Measurements from ENCODE around the gene NSUN3. TPM values are rescaled to one million over a fixed set of nuclear protein-coding genes. Genes with fewer than 3 reads are reported as not detected.

The NSUN3 gene
- polyA plus RNA-seq, 1 of the 3 experiments (the other 2 are of a cell fraction), result 2.9 TPM

DNA sequence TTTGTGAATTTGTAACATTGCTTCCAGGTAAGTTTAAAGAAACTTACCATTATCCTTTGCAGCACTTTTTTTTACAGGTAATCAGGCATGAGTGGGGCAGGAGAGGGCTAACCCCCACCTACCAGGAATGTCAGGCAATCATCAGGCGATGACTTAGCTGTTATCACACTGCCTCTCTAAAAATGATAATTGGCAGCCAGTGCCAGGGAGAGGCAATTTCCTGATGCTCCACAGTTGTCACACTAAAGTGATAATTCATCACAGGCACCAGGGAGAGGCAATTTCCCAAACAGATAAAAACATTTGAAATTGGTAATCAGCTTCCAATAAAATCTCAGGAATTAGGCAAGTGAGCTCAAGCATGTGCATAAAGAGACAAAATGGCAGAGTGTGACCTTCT is 26.3 kb downstream of the NSUN3 start:
- Histone ChIP-seq H2AFZ (ENCODE audit: low read depth) (no peak overlapping the region), H3K27ac (ENCODE audit: low read depth in 2 of 2, low read length in 1 of 2) (no peak overlapping the region), H3K36me3 (replicated peaks in 1 of 2; ENCODE audit: control insufficient read depth in 1 of 2, insufficient read depth in 2 of 2, low read length in 1 of 2) (peaks cover 25 to 31% of the 10 kb centered on the region in 2 experiments), H3K9me2 (no peaks in the 10 kb centered on the region), H3F3A (replicated peaks; ENCODE audit: insufficient read depth) (no peaks in the 10 kb centered on the region), H3K79me2 (ENCODE audit: insufficient read depth) (no peaks in the 10 kb centered on the region), H3K4me2 (no peak overlapping the region), H3K4me3 (ENCODE audit: low read depth in 2 of 2, low read length in 1 of 2) (no peak overlapping the region), H4K20me1 (ENCODE audit: insufficient read depth) (no peaks in the 10 kb centered on the region), H3K27me3 (ENCODE audit: insufficient read depth) (no peaks in the 10 kb centered on the region), H3K9ac (no peak overlapping the region), H3K9me3 (no peaks in the 10 kb centered on the region), H3K4me1 (ENCODE audit: control insufficient read depth in 1 of 2, insufficient read depth in 2 of 2, low read depth in 1 of 2, low read length in 1 of 2) (peaks cover 0 to 2% of the 10 kb centered on the region in 2 experiments; a peak in 1 of 4 replicates)
- TF ChIP-seq, protein P1, sequence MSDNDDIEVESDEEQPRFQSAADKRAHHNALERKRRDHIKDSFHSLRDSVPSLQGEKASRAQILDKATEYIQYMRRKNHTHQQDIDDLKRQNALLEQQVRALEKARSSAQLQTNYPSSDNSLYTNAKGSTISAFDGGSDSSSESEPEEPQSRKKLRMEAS (IDR thresholded peaks at IDR 0.05; ENCODE audit: low read depth), result no peak
- TF ChIP-seq EZH2phosphoT487 (IDR thresholded peaks at IDR 0.05; ENCODE audit: borderline replicate concordance, low read depth), result no peak
- no peak for TF ChIP-seq YY1 (IDR thresholded peaks at IDR 0.05; ENCODE audit: low read depth)
- DNase-seq, result no peak
- POLR2A ChIA-PET, result no interaction called here
- CTCF ChIA-PET, result interaction anchor here (0.7 kb wide), 1 partner anchor 13 kb away, joined by 3 read pairs; no protein-coding TSS in a partner anchor
- WGBS (ENCODE audit: low lambda C conversion rate), result 89% methylated on average over 1 of the region's 1 CpG

DNA sequence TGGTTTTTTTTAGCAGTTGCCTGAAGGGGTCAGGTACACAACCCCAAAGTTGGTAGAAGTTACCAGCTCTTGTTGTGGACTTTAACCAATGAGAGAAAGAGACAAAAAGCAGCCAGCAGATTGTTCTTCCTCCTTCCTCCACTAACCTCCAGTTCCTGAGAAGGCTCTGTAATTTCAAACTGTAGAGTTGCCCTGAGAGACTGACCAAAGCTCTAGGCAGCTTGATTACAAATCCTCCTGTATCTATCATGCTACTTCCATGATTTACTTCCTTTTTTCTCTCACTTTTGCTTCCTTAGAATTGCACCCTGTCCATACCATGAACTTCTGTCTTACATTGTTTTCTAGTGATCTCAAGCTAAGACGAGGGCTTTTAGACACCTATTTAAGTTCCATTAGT is 29.2 kb downstream of the NSUN3 start:
- POLR2A ChIA-PET, result no interaction called here

More for the DNA sequence above, 29.2 kb downstream of the NSUN3 start:
- Histone ChIP-seq H4K20me1 (ENCODE audit: insufficient read depth) (no peaks in the 10 kb centered on the region), H3K9ac (no peak overlapping the region), H3K79me2 (ENCODE audit: insufficient read depth) (no peaks in the 10 kb centered on the region), H3K27me3 (ENCODE audit: insufficient read depth) (no peaks in the 10 kb centered on the region), H3K27ac (ENCODE audit: low read depth in 2 of 2, low read length in 1 of 2) (no peak overlapping the region), H3K4me1 (ENCODE audit: control insufficient read depth in 1 of 2, insufficient read depth in 2 of 2, low read depth in 1 of 2, low read length in 1 of 2) (peaks cover 0 to 2% of the 10 kb centered on the region in 2 experiments; a peak in 1 of 4 replicates), H3K4me2 (no peak overlapping the region), H3F3A (replicated peaks; ENCODE audit: insufficient read depth) (no peaks in the 10 kb centered on the region), H2AFZ (ENCODE audit: low read depth) (no peak overlapping the region), H3K9me2 (no peaks in the 10 kb centered on the region), H3K9me3 (no peaks in the 10 kb centered on the region), H3K36me3 (replicated peaks in 1 of 2; ENCODE audit: control insufficient read depth in 1 of 2, insufficient read depth in 2 of 2, low read length in 1 of 2) (peaks cover 26 to 38% of the 10 kb centered on the region in 2 experiments), H3K4me3 (ENCODE audit: low read depth in 2 of 2, low read length in 1 of 2) (no peak overlapping the region)
- CTCF ChIA-PET, result interaction anchor here (0.6 to 0.8 kb wide), 2 partner anchors 29 to 167 kb away, joined by 3 to 4 read pairs; no protein-coding TSS in a partner anchor
- WGBS (ENCODE audit: low lambda C conversion rate), result 90% methylated on average over 1 of the region's 1 CpG
- no peak for DNase-seq
- TF ChIP-seq, protein P2, sequence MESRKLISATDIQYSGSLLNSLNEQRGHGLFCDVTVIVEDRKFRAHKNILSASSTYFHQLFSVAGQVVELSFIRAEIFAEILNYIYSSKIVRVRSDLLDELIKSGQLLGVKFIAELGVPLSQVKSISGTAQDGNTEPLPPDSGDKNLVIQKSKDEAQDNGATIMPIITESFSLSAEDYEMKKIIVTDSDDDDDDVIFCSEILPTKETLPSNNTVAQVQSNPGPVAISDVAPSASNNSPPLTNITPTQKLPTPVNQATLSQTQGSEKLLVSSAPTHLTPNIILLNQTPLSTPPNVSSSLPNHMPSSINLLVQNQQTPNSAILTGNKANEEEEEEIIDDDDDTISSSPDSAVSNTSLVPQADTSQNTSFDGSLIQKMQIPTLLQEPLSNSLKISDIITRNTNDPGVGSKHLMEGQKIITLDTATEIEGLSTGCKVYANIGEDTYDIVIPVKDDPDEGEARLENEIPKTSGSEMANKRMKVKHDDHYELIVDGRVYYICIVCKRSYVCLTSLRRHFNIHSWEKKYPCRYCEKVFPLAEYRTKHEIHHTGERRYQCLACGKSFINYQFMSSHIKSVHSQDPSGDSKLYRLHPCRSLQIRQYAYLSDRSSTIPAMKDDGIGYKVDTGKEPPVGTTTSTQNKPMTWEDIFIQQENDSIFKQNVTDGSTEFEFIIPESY (IDR thresholded peaks at IDR 0.05; ENCODE audit: borderline replicate concordance, low read depth), result no peak
- TF ChIP-seq NRF1 (IDR thresholded peaks at IDR 0.05; ENCODE audit: low read depth, low read length) (no peak), GABPA (IDR thresholded peaks at IDR 0.05; ENCODE audit: low read depth) (no peak), RXRA (IDR thresholded peaks at IDR 0.05; ENCODE audit: borderline replicate concordance, low read depth) (no peak), FOXJ3 (CRISPR knock-in tag; IDR thresholded peaks at IDR 0.05) (no peak), EP300 (IDR thresholded peaks at IDR 0.05; ENCODE audit: borderline replicate concordance in 1 of 2, low read depth in 1 of 2, low read length in 1 of 2) (no peak), FOXM1 (IDR thresholded peaks at IDR 0.05; ENCODE audit: low read depth) (no peak), EZH2phosphoT487 (IDR thresholded peaks at IDR 0.05; ENCODE audit: borderline replicate concordance, low read depth) (no peak)
- TF ChIP-seq, protein P3, sequence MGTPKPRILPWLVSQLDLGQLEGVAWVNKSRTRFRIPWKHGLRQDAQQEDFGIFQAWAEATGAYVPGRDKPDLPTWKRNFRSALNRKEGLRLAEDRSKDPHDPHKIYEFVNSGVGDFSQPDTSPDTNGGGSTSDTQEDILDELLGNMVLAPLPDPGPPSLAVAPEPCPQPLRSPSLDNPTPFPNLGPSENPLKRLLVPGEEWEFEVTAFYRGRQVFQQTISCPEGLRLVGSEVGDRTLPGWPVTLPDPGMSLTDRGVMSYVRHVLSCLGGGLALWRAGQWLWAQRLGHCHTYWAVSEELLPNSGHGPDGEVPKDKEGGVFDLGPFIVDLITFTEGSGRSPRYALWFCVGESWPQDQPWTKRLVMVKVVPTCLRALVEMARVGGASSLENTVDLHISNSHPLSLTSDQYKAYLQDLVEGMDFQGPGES (IDR thresholded peaks at IDR 0.05; ENCODE audit: low read depth, low read length), result no peak
